Right cardiac atrium (tissue), 5 donors: ENCODE measurements around the gene OPTC. TPM values are rescaled to one million over a fixed set of nuclear protein-coding genes. Genes with fewer than 3 reads are reported as not detected.

Experiments
- ATAC-seq, 2 donors: fragments of 200-7000 bp; cut with Tn5 transposase; one replicate each; pipeline versions ENCODE4 v1.8.0 to v1.9.1; 2020; ENCODE audit warnings: moderate library complexity in 2 of 2, mild to moderate bottlenecking in 1 of 2
- DNase-seq, 3 donors: peaks; one replicate each; pipeline ENCODE4 v3.0.0-alpha.2; 2020
- H3K27ac ChIP-seq: one replicate; pipeline ENCODE4 v1.5.1; 2013; ENCODE audit warnings: mild to moderate bottlenecking, low read length, control low read depth, moderate library complexity
- H3K27me3 ChIP-seq: one replicate; pipeline ENCODE4 v1.6.1; 2013; ENCODE audit not compliant: control insufficient read depth, insufficient read depth
- H3K4me1 ChIP-seq: one replicate; pipeline ENCODE4 v1.6.1; 2013; ENCODE audit warnings: low read length; ENCODE audit not compliant: control insufficient read depth, insufficient read depth
- H3K4me3 ChIP-seq: one replicate; pipeline ENCODE4 v1.5.1; 2013; ENCODE audit warnings: low read length, control low read depth
- H3K9me3 ChIP-seq: one replicate; pipeline ENCODE4 v1.6.1; 2013; ENCODE audit warnings: low read length; ENCODE audit not compliant: control insufficient read depth
- WGBS: extraction: QIAGEN DNeasy Blood & Tissue Kit; methylation state at CpG from one replicate; pipeline ENCODE4 v1.1.7; 2013; 5-methylcytosine and 5-hydroxymethylcytosine counted together
- intact Hi-C, 4 donors: fragments of 100-400 bp; cut with DNase I; formaldehyde crosslinking; loops; one replicate each; pipeline versions ENCODE4 v1.11.0 to v1.14.0; 2022 to 2023
- polyA plus RNA-seq: library from polyadenylated mRNA; stranded (reverse); fragments of 200-250 nt; gene quantifications from one replicate; pipeline ENCODE4 v1.2.3, GENCODE V29; 2013
- total RNA-seq, 4 donors: library from RNA; stranded (reverse); fragmentation: NEBNext Ultra II Directional; extraction: Animal tissue kit (Norgen Biotek cat#: 25700); gene quantifications; one replicate each; pipeline ENCODE4 v1.2.1, GENCODE V29; 2021
- donor health status: healthy with polysubstance abuse.
- donor health status: DM: no; HTN: yes; CAD: no.
- donor health status: DM: no; HTN: no; CAD: no.
- donor health status: DM: no; HTN: yes; CAD: no; lungs with severe emphysema.
- donor health status: DM: yes; HTN: yes; CAD: no.

OPTC gene
- total and polyA plus RNA-seq, 5 donors = not detected

DNA sequence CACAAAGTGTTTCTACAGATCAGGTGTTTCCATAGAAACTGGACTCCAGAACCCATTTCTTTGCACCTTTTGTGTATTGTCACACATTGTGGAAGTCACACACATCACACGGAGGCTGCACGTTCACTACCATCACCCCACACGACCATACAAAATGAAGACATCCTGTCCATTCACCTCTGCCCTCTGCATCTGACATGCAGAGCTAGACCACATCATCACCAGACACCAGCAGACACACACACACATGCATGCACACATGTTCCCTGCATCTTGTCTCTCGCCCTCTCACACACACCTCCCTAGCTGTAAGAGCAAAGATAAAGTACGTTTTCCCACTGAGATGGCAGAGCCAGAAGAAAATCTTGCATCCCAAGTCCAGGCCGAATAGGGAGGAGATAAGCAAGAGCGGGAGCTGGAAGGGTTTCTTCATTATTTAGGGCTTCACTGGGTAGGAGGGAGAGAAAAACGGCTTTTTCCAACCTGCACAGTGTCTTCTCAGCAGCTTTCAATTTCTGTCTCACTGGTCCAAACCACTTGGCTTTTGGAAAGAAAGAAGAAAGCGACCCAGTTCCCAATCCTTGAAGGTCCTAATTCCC, 17.6 kb upstream of the OPTC start:
- Histone ChIP-seq H3K27ac (peak overlapping the region; percentile 69), H3K9me3 (no peaks in the 10 kb centered on the region), H3K27me3 (no peaks in the 10 kb centered on the region), H3K4me1 (peaks cover 2% of the 10 kb centered on the region), H3K4me3 (peak overlapping the region; percentile 86)
- DNase-seq = peak in 2 of 3 donors; percentile 12 to 37
- ATAC-seq = no peak
- 46% methylated on average over 9 of the region's 9 CpGs for WGBS
- intact Hi-C loops = loop anchor here in 1 of 4 donors (5.0 kb wide), 1 partner anchor 124 kb away; the partner anchor contains the start of gene FMOD

DNA sequence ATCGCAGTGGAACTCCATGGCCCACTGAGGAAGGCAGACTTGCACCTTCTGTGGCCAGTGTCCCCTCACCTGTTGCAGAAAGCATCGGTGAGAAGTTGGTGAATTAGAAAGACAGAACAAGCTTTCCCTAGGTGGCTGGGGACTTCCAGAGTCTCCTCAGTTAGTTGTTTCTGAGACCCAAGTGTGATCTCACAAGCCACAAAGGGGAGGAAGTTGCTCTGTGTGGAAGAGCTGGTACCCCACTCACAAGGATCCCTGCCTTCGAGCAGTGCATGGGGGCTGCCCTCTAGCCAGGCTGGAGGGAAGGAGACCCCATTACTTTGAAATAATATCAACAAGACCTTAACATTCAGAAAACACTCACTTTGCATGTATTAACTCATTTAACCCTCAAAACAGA, 16.2 kb upstream of the OPTC start:
- ATAC-seq = no peak
- no peaks in the 10 kb centered on the region for H3K9me3 ChIP-seq
- DNase-seq = no peak
- peak overlapping the region; percentile 86 for H3K4me3 ChIP-seq
- WGBS = 85% methylated on average over 3 of the region's 3 CpGs
- no peaks in the 10 kb centered on the region for H3K27me3 ChIP-seq
- intact Hi-C loops = loop anchor here in 1 of 4 donors (5.0 kb wide), 1 partner anchor 125 kb away; the partner anchor contains the start of gene FMOD
- H3K27ac ChIP-seq = peak overlapping the region; percentile 69
- H3K4me1 ChIP-seq = peaks cover 2% of the 10 kb centered on the region

DNA sequence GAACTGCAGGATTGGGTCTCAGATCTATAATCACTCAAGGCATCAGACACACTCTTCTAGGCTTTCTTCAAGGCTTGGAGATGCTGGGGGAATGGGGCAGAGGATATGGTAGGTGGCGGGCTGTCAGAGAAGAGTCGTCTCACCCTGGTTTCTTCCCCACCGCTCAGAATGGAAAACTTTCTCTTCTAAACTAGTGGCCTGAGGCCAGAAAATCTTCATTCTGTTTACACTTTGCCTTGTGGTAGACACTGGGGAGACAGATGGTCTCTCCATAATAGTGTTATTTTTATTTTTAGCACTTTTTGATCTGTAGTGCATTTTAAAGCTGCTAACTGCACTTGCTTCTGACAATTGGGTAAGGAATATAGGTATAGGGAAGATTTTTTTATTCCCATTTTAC, 15.7 kb upstream of the OPTC start:
- H3K27me3 ChIP-seq = no peaks in the 10 kb centered on the region
- no peak overlapping the region for H3K27ac ChIP-seq
- peaks cover 2% of the 10 kb centered on the region for H3K4me1 ChIP-seq
- ATAC-seq (no peak), DNase-seq (no peak)
- WGBS = 69% methylated on average over 3 of the region's 3 CpGs
- H3K4me3 ChIP-seq = peak overlapping the region; percentile 86
- H3K9me3 ChIP-seq = no peaks in the 10 kb centered on the region
- intact Hi-C loops = loop anchor here in 1 of 4 donors (5.0 kb wide), 1 partner anchor 126 kb away; the partner anchor contains the start of gene FMOD

DNA sequence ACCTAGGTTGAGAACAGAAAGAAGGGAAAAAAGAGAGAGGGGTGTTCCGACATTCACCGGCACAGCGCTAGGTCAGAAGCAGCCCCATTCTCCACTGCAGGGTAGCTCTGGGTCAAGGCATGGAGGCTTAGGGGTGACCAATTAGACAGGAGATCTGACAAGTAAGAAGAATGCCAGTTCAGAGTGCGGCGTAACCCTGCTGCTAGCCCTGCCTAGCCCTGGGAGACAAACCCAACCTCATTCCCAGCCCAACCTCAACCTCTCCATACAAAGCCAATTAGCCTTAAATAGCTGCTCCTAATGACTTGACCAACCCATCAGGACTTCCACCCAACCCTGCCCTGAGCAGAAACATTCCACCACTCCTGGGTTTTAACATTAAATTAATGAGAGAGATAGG, 15.0 kb upstream of the OPTC start:
- 79% methylated on average over 5 of the region's 5 CpGs for WGBS
- peak in 1 of 3 donors; percentile 13 for DNase-seq
- peaks cover 2% of the 10 kb centered on the region for H3K4me1 ChIP-seq
- H3K4me3 ChIP-seq = peak overlapping the region; percentile 86
- peak overlapping the region; percentile 79 for H3K27ac ChIP-seq
- no peak for ATAC-seq
- intact Hi-C loops = loop anchor here in 1 of 4 donors (5.0 kb wide), 1 partner anchor 127 kb away; the partner anchor contains the start of gene FMOD
- H3K27me3 ChIP-seq = no peaks in the 10 kb centered on the region
- no peaks in the 10 kb centered on the region for H3K9me3 ChIP-seq

DNA sequence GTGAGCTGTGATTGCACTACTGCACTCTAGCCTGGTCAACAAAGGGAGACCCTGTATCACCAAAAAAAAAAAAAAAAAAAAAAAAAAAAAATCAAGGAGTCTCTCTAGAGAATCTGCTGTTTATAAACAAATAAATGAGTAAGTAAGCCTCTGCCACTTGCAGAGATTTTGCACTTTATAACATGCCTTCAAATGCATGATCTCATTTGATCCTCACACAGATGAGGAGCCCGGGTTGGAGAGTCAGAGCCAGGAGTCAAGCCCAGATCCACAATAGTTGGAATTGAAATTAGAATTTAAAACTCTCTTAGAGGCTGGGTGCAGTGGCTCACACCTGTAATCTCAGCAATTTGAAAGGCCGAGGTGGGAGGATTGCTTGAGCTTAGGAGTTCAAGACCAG, 14.3 kb upstream of the OPTC start:
- H3K9me3 ChIP-seq = no peaks in the 10 kb centered on the region
- H3K27ac ChIP-seq = peak overlapping the region; percentile 79
- no peaks in the 10 kb centered on the region for H3K27me3 ChIP-seq
- ATAC-seq = no peak
- intact Hi-C loops = loop anchor here in 3 of 4 donors (2.0 to 10.0 kb wide), 4 partner anchors 127 to 215 kb away; partner anchors contain the start of gene FMOD (in 1 of the 3)
- DNase-seq = peak in 1 of 3 donors; percentile 3
- H3K4me1 ChIP-seq = peaks cover 2% of the 10 kb centered on the region
- WGBS = 73% methylated on average over 2 of the region's 2 CpGs
- peak overlapping the region; percentile 12 for H3K4me3 ChIP-seq

DNA sequence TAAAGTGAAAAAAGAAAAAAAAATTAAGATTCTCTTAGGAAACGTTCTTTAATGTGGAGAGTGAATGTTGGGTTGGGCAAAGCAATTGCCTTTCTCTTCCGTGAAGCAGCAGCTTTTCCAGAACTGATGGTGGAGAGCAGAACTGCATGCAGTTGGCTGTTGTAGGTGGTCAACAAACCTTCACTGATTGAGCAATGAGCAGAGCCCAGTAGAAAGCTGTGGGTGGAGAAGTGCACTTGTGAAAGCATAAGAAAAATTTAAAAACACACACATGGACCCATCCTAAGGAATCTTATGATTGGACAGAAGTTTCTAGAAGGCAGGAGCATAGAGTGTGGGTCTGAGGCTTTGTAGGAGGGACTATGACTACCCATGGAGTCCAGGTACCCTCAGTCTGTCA, 13.9 kb upstream of the OPTC start:
- no peaks in the 10 kb centered on the region for H3K9me3 ChIP-seq
- H3K27me3 ChIP-seq = no peaks in the 10 kb centered on the region
- peak; percentile 25 to 38 for ATAC-seq
- H3K27ac ChIP-seq = peak overlapping the region; percentile 14
- DNase-seq = peak in 1 of 3 donors; percentile 4
- WGBS = 54% methylated on average over 2 of the region's 2 CpGs
- intact Hi-C loops = loop anchor here in 3 of 4 donors (2.0 to 10.0 kb wide), 3 partner anchors 133 to 215 kb away; no protein-coding TSS in a partner anchor
- H3K4me3 ChIP-seq = peak overlapping the region; percentile 12
- H3K4me1 ChIP-seq = peaks cover 2% of the 10 kb centered on the region

DNA sequence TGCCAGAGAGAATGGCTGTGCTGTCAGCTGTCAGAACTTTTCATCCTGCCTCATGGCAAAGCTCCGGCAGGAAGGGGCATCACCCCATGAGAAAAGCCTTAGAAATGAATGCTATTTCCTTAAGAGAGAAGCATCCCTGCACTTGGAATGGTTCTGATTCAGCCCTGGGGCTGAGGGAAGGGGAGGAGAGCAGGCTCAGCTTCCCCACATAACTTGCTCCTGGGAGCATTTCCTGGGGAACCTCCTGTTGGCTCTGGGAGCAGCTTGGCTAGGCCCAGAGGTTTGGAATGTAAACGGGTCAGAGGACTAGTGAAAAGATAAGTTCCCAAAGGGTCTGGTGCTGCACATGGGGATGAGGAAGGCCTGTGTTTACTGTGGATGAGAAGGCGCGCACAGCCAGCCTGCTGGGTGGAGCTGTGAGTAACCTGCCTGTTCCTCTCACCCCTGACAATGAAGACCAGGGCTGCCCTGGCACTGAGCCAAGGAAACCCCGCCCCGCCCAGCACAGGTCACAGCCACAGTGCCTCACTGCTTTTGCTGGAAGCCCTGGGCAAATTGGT, 13.3 kb upstream of the OPTC start:
- peak; percentile 58 to 84 (median 82) for DNase-seq
- H3K9me3 ChIP-seq = no peaks in the 10 kb centered on the region
- ATAC-seq = peak; percentile 67 to 85
- H3K4me1 ChIP-seq = peaks cover 2% of the 10 kb centered on the region
- 22% methylated on average over 6 of the region's 6 CpGs for WGBS
- peak overlapping the region; percentile 12 for H3K4me3 ChIP-seq
- no peaks in the 10 kb centered on the region for H3K27me3 ChIP-seq
- intact Hi-C loops = loop anchor here in 3 of 4 donors (2.0 to 10.0 kb wide), 3 partner anchors 134 to 216 kb away; no protein-coding TSS in a partner anchor
- H3K27ac ChIP-seq = peak overlapping the region; percentile 14

DNA sequence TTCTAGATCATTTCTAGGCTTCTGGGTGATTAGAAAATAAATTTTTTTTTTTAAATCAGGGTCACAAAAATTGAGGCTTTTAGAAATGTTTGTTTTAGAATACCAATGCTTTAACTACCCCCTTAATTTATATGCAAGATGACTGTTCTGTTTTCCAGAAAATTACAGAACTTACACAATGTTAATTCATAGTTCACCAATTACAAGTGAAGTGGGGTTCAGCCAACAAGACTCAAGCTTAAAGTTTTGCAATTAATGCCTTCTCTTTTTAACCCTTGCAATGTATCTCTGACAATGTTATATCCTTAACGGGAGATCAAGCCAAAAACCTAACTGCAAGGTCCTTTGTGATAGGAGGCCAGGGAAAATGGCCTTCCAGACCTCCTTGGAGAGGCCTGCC, 12.8 kb upstream of the OPTC start:
- Histone ChIP-seq H3K4me3 (peak overlapping the region; percentile 12), H3K9me3 (no peaks in the 10 kb centered on the region), H3K27me3 (no peaks in the 10 kb centered on the region), H3K27ac (no peak overlapping the region), H3K4me1 (peaks cover 2% of the 10 kb centered on the region)
- DNase-seq (no peak), ATAC-seq (no peak)
- intact Hi-C loops = loop anchor here in 3 of 4 donors (2.0 to 10.0 kb wide), 3 partner anchors 134 to 216 kb away; no protein-coding TSS in a partner anchor
- 58% methylated on average over 1 of the region's 1 CpG for WGBS

DNA sequence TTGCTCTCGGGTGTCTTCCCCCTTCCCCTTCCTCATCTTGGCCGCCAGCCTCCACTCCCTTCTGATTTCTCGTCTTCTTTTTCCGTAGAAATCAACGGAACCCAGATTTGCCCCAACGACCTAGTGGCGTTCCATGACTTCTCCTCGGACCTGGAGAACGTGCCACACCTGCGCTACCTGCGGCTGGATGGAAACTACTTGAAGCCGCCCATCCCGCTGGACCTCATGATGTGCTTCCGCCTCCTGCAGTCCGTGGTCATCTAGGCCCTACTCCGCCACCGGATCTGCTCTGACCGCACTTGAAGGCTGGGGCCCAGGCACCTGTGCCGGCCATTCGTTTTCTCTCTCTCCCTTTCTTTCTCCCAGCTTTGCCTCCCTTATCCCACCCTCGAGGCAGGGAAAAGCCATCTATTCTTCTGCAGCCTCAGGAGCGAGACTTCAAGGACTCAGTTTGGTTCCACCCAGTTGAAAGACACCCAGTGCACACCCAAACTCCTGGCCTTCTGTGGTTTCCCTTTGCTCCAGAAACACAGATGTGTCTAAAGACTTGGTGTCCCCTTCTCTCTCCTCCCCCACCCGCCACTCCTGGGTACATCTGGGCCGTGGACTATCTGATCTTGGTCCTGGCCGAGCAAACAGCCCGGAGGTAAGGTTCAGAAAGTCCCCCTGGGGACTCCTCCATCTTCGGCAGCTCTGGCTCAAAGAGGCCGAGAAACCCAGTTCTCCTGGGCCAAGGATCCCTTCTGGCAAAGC, 7.2 kb upstream of the OPTC start:
- intact Hi-C loops = loop anchor here (2.0 to 10.0 kb wide), 6 partner anchors 119 to 222 kb away; no protein-coding TSS in a partner anchor
- 77% methylated on average over 28 of the region's 28 CpGs for WGBS
- peak in 2 of 3 donors; percentile 57 to 70 for DNase-seq
- Histone ChIP-seq H3K4me1 (no peaks in the 10 kb centered on the region), H3K27ac (peak overlapping the region; percentile 66), H3K9me3 (no peaks in the 10 kb centered on the region), H3K4me3 (no peak overlapping the region), H3K27me3 (no peaks in the 10 kb centered on the region)
- no peak for ATAC-seq

DNA sequence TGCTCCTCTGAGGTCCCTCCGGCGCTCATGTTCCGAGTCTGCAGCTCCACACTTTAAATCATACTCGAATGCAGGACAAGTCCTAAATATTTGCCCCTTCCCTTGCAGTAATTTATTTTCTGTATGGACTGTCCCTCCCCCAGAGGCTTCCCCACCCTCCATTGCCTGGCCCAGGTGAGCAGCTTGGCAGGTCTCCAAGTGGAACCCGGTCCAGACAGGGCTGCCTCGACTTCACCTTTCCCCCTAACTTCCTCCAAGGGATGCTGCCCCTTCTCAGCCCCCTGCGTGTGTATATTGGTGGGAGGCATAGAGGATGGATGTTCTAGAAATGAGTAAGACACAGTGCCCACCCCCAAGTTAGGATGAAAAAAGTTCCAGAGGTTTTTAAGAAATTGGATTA, 5.4 kb upstream of the OPTC start:
- H3K27ac ChIP-seq = no peak overlapping the region
- WGBS = 84% methylated on average over 7 of the region's 7 CpGs

More for the DNA sequence above, 5.4 kb upstream of the OPTC start:
- Histone ChIP-seq H3K4me1 (no peaks in the 10 kb centered on the region), H3K9me3 (no peaks in the 10 kb centered on the region), H3K4me3 (no peak overlapping the region), H3K27me3 (no peaks in the 10 kb centered on the region)
- intact Hi-C loops = loop anchor here (5.0 to 10.0 kb wide), 5 partner anchors 121 to 224 kb away; no protein-coding TSS in a partner anchor
- DNase-seq (peak in 1 of 3 donors; percentile 69), ATAC-seq (no peak)
